Measurements from ENCODE around the gene TMEM145. TPM values are rescaled to one million over a fixed set of nuclear protein-coding genes. Genes with fewer than 3 reads are reported as not detected.
"Not testable (repeated sequence)": the region's sequence is repeated elsewhere in the genome, so short reads cannot be mapped to it uniquely, and the experiment has no call there.

Gene TMEM145
- total RNA-seq, 1 donor from 2014 or later: 3.9 TPM

GRCh38 chr19:42333975-42334696 lies 21.0 kb downstream of the TMEM145 start:
- Mint-ChIP-seq H3K27me3 (ENCODE audit: unreplicated experiment) (peaks cover 14% of the 10 kb centered on the region), H3K4me3 (ENCODE audit: unreplicated experiment) (no peak overlapping the region), H3K4me1 (ENCODE audit: unreplicated experiment) (peaks cover 19% of the 10 kb centered on the region), H3K36me3 (ENCODE audit: low read depth, unreplicated experiment) (peaks cover 11% of the 10 kb centered on the region), H3K27ac (ENCODE audit: unreplicated experiment) (no peak overlapping the region), H3K9me3 (ENCODE audit: unreplicated experiment) (no peaks in the 10 kb centered on the region)
- TF ChIP-seq CTCF (IDR thresholded peaks at IDR 0.05; ENCODE audit: unreplicated experiment): no peak
- DNase-seq (ENCODE audit: low spot score): no peak

- DNase-seq (ENCODE audit: low spot score): no peak
- Mint-ChIP-seq H3K4me3 (ENCODE audit: unreplicated experiment) (no peak overlapping the region), H3K4me1 (ENCODE audit: unreplicated experiment) (peaks cover 18% of the 10 kb centered on the region), H3K9me3 (ENCODE audit: unreplicated experiment) (no peaks in the 10 kb centered on the region), H3K27ac (ENCODE audit: unreplicated experiment) (no peak overlapping the region), H3K36me3 (ENCODE audit: low read depth, unreplicated experiment) (peaks cover 11% of the 10 kb centered on the region), H3K27me3 (ENCODE audit: unreplicated experiment) (peaks cover 12% of the 10 kb centered on the region)
- TF ChIP-seq CTCF (IDR thresholded peaks at IDR 0.05; ENCODE audit: unreplicated experiment): no peak
These were observed 21.7 kb downstream of the TMEM145 start for GRCh38 chr19:42334697-42335373.

GRCh38 chr19:42335374-42335936 lies 22.3 kb downstream of the TMEM145 start:
- TF ChIP-seq CTCF (IDR thresholded peaks at IDR 0.05; ENCODE audit: unreplicated experiment): no peak
- H3K4me3 Mint-ChIP-seq (ENCODE audit: unreplicated experiment): no peak overlapping the region
- H3K27me3 Mint-ChIP-seq (ENCODE audit: unreplicated experiment): peaks cover 9% of the 10 kb centered on the region
- peaks cover 13% of the 10 kb centered on the region for H3K4me1 Mint-ChIP-seq (ENCODE audit: unreplicated experiment)
- peaks cover 10% of the 10 kb centered on the region for H3K36me3 Mint-ChIP-seq (ENCODE audit: low read depth, unreplicated experiment)
- DNase-seq (ENCODE audit: low spot score): no peak
- H3K27ac Mint-ChIP-seq (ENCODE audit: unreplicated experiment): no peak overlapping the region
- no peaks in the 10 kb centered on the region for H3K9me3 Mint-ChIP-seq (ENCODE audit: unreplicated experiment)

- Mint-ChIP-seq H3K9me3 (ENCODE audit: unreplicated experiment) (no peaks in the 10 kb centered on the region), H3K27me3 (ENCODE audit: unreplicated experiment) (peaks cover 8% of the 10 kb centered on the region), H3K4me1 (ENCODE audit: unreplicated experiment) (peaks cover 8% of the 10 kb centered on the region), H3K4me3 (ENCODE audit: unreplicated experiment) (no peak overlapping the region), H3K36me3 (ENCODE audit: low read depth, unreplicated experiment) (peaks cover 7% of the 10 kb centered on the region), H3K27ac (ENCODE audit: unreplicated experiment) (no peak overlapping the region)
- DNase-seq (ENCODE audit: low spot score): no peak
- no peak for TF ChIP-seq CTCF (IDR thresholded peaks at IDR 0.05; ENCODE audit: unreplicated experiment)
These were observed 22.9 kb downstream of the TMEM145 start for GRCh38 chr19:42335971-42336370.

- DNase-seq (ENCODE audit: low spot score); H3K27ac Mint-ChIP-seq (ENCODE audit: unreplicated experiment); H3K4me3 Mint-ChIP-seq (ENCODE audit: unreplicated experiment); H3K9me3 Mint-ChIP-seq (ENCODE audit: unreplicated experiment); H3K4me1 Mint-ChIP-seq (ENCODE audit: unreplicated experiment); H3K27me3 Mint-ChIP-seq (ENCODE audit: unreplicated experiment): not testable (repeated sequence)
- peaks cover 14% of the 10 kb centered on the region for H3K36me3 Mint-ChIP-seq (ENCODE audit: low read depth, unreplicated experiment)
These were observed 26.2 kb downstream of the TMEM145 start for GRCh38 chr19:42339126-42339860.

GRCh38 chr19:42339922-42340321 lies 26.8 kb downstream of the TMEM145 start:
- H3K4me3 Mint-ChIP-seq (ENCODE audit: unreplicated experiment); H3K27me3 Mint-ChIP-seq (ENCODE audit: unreplicated experiment); H3K4me1 Mint-ChIP-seq (ENCODE audit: unreplicated experiment); DNase-seq (ENCODE audit: low spot score); H3K9me3 Mint-ChIP-seq (ENCODE audit: unreplicated experiment); H3K27ac Mint-ChIP-seq (ENCODE audit: unreplicated experiment): not testable (repeated sequence)
- peaks cover 18% of the 10 kb centered on the region for H3K36me3 Mint-ChIP-seq (ENCODE audit: low read depth, unreplicated experiment)

All from endothelial cell (in vitro differentiated cells).